ENCODE data around the gene PLAAT3. TPM values are rescaled to one million over a fixed set of nuclear protein-coding genes. Genes with fewer than 3 reads are reported as not detected.
"Not testable (repeated sequence)": the region's sequence is repeated elsewhere in the genome, so short reads cannot be mapped to it uniquely, and the experiment has no call there.

The PLAAT3 gene
- total and polyA plus RNA-seq, 5 donors = 110 to 158 (median 136) TPM

GRCh38 chr11:63534895-63535461 is 79.3 kb downstream of the PLAAT3 start:
- no peak overlapping the region for H3K4me3 ChIP-seq (ENCODE audit: low read length)
- H3K4me1 ChIP-seq (ENCODE audit: control insufficient read depth, insufficient read depth, low read length) = peaks cover 12% of the 10 kb centered on the region
- H3K9me3 ChIP-seq (ENCODE audit: control insufficient read depth, low read length) = no peaks in the 10 kb centered on the region
- DNase-seq = no peak
- ATAC-seq = no peak
- H3K27ac ChIP-seq (ENCODE audit: low read length) = no peak overlapping the region
- intact Hi-C loops (cut with DNase I) = no loop called here
- no peaks in the 10 kb centered on the region for H3K27me3 ChIP-seq (ENCODE audit: control insufficient read depth, insufficient read depth)
- 94% methylated on average over 5 of the region's 5 CpGs for WGBS

GRCh38 chr11:63534076-63534475 is 80.2 kb downstream of the PLAAT3 start:
- Histone ChIP-seq H3K4me3 (ENCODE audit: low read length) (no peak overlapping the region), H3K4me1 (ENCODE audit: control insufficient read depth, insufficient read depth, low read length) (peaks cover 11% of the 10 kb centered on the region), H3K27ac (ENCODE audit: low read length) (no peak overlapping the region), H3K27me3 (ENCODE audit: control insufficient read depth, insufficient read depth) (no peaks in the 10 kb centered on the region), H3K9me3 (ENCODE audit: control insufficient read depth, low read length) (no peaks in the 10 kb centered on the region)
- no peak for ATAC-seq
- WGBS = 79% methylated on average over 3 of the region's 3 CpGs
- intact Hi-C loops (cut with DNase I) = no loop called here
- no peak for DNase-seq

- 71% methylated on average over 4 of the region's 4 CpGs for WGBS
- intact Hi-C loops (cut with DNase I) = no loop called here
- H3K4me1 ChIP-seq (ENCODE audit: control insufficient read depth, insufficient read depth, low read length) = peaks cover 7% of the 10 kb centered on the region
- H3K27me3 ChIP-seq (ENCODE audit: control insufficient read depth, insufficient read depth) = no peaks in the 10 kb centered on the region
- no peak for DNase-seq
- no peak overlapping the region for H3K4me3 ChIP-seq (ENCODE audit: low read length)
- H3K9me3 ChIP-seq (ENCODE audit: control insufficient read depth, low read length) = no peaks in the 10 kb centered on the region
- H3K27ac ChIP-seq (ENCODE audit: low read length) = no peak overlapping the region
- no peak for ATAC-seq
Measured at GRCh38 chr11:63532799-63533475, 81.3 kb downstream of the PLAAT3 start.

- intact Hi-C loops (cut with DNase I) = no loop called here
- ATAC-seq = no peak
Measured at GRCh38 chr11:63532117-63532516, 82.1 kb downstream of the PLAAT3 start.

GRCh38 chr11:63531074-63531792 is 83.0 kb downstream of the PLAAT3 start:
- H3K4me1 ChIP-seq (ENCODE audit: control insufficient read depth, insufficient read depth, low read length); H3K4me3 ChIP-seq (ENCODE audit: low read length); H3K9me3 ChIP-seq (ENCODE audit: control insufficient read depth, low read length); H3K27me3 ChIP-seq (ENCODE audit: control insufficient read depth, insufficient read depth); H3K27ac ChIP-seq (ENCODE audit: low read length); intact Hi-C loops (cut with DNase I): not testable (repeated sequence)
- WGBS = 70% methylated on average over 4 of the region's 6 CpGs
- DNase-seq = peak in 1 of 3 donors; percentile 26
- ATAC-seq = peak; percentile 63 to 93

More at GRCh38 chr11:63532117-63532516, 82.1 kb downstream of the PLAAT3 start:
- DNase-seq = no peak
- 60% methylated on average over 2 of the region's 2 CpGs for WGBS
- no peak overlapping the region for H3K27ac ChIP-seq (ENCODE audit: low read length)
- no peaks in the 10 kb centered on the region for H3K4me1 ChIP-seq (ENCODE audit: control insufficient read depth, insufficient read depth, low read length)
- H3K9me3 ChIP-seq (ENCODE audit: control insufficient read depth, low read length) = no peaks in the 10 kb centered on the region
- H3K4me3 ChIP-seq (ENCODE audit: low read length) = no peak overlapping the region
- no peaks in the 10 kb centered on the region for H3K27me3 ChIP-seq (ENCODE audit: control insufficient read depth, insufficient read depth)

GRCh38 chr11:63530021-63530420 is 84.2 kb downstream of the PLAAT3 start:
- intact Hi-C loops (cut with DNase I) = no loop called here
- no peak for DNase-seq
- WGBS = 85% methylated on average over 2 of the region's 2 CpGs
- H3K9me3 ChIP-seq (ENCODE audit: control insufficient read depth, low read length) = no peaks in the 10 kb centered on the region
- no peak for ATAC-seq
- no peak overlapping the region for H3K27ac ChIP-seq (ENCODE audit: low read length)
- H3K27me3 ChIP-seq (ENCODE audit: control insufficient read depth, insufficient read depth) = no peaks in the 10 kb centered on the region
- no peak overlapping the region for H3K4me3 ChIP-seq (ENCODE audit: low read length)
- no peaks in the 10 kb centered on the region for H3K4me1 ChIP-seq (ENCODE audit: control insufficient read depth, insufficient read depth, low read length)

- DNase-seq; intact Hi-C loops (cut with DNase I); H3K4me1 ChIP-seq (ENCODE audit: control insufficient read depth, insufficient read depth, low read length); H3K4me3 ChIP-seq (ENCODE audit: low read length); ATAC-seq; H3K27ac ChIP-seq (ENCODE audit: low read length); H3K9me3 ChIP-seq (ENCODE audit: control insufficient read depth, low read length); H3K27me3 ChIP-seq (ENCODE audit: control insufficient read depth, insufficient read depth): not testable (repeated sequence)
- WGBS = 73% methylated on average over 6 of the region's 6 CpGs
Measured at GRCh38 chr11:63529373-63529772, 84.9 kb downstream of the PLAAT3 start.

GRCh38 chr11:63528729-63529278 is 85.4 kb downstream of the PLAAT3 start:
- H3K27ac ChIP-seq (ENCODE audit: low read length); intact Hi-C loops (cut with DNase I); H3K4me3 ChIP-seq (ENCODE audit: low read length); DNase-seq; H3K4me1 ChIP-seq (ENCODE audit: control insufficient read depth, insufficient read depth, low read length); H3K27me3 ChIP-seq (ENCODE audit: control insufficient read depth, insufficient read depth); ATAC-seq; H3K9me3 ChIP-seq (ENCODE audit: control insufficient read depth, low read length): not testable (repeated sequence)
- 73% methylated on average over 1 of the region's 3 CpGs for WGBS

- H3K9me3 ChIP-seq (ENCODE audit: control insufficient read depth, low read length); DNase-seq; H3K27me3 ChIP-seq (ENCODE audit: control insufficient read depth, insufficient read depth); H3K27ac ChIP-seq (ENCODE audit: low read length); H3K4me1 ChIP-seq (ENCODE audit: control insufficient read depth, insufficient read depth, low read length); ATAC-seq; H3K4me3 ChIP-seq (ENCODE audit: low read length); intact Hi-C loops (cut with DNase I): not testable (repeated sequence)
- 13% methylated on average over 8 of the region's 11 CpGs for WGBS
Measured at GRCh38 chr11:63528156-63528555, 86.1 kb downstream of the PLAAT3 start.

GRCh38 chr11:63527667-63528066 is 86.6 kb downstream of the PLAAT3 start:
- DNase-seq (no peak), ATAC-seq (no peak)
- Histone ChIP-seq H3K9me3 (ENCODE audit: control insufficient read depth, low read length) (no peaks in the 10 kb centered on the region), H3K4me1 (ENCODE audit: control insufficient read depth, insufficient read depth, low read length) (no peaks in the 10 kb centered on the region), H3K27ac (ENCODE audit: low read length) (no peak overlapping the region), H3K4me3 (ENCODE audit: low read length) (no peak overlapping the region), H3K27me3 (ENCODE audit: control insufficient read depth, insufficient read depth) (no peaks in the 10 kb centered on the region)
- WGBS = 75% methylated on average over 2 of the region's 2 CpGs
- intact Hi-C loops (cut with DNase I) = no loop called here
